ENCODE measurements around the gene WHRN.
A peak's percentile ranks its signal among the peaks of the same experiment; 100 is the strongest.

Gene WHRN

GRCh38 chr9:114470581-114470980, 34.7 kb downstream of the WHRN start:
- DNase-seq: no peak

- no peak for DNase-seq
These were observed 35.2 kb downstream of the WHRN start for GRCh38 chr9:114470121-114470520.

DNA sequence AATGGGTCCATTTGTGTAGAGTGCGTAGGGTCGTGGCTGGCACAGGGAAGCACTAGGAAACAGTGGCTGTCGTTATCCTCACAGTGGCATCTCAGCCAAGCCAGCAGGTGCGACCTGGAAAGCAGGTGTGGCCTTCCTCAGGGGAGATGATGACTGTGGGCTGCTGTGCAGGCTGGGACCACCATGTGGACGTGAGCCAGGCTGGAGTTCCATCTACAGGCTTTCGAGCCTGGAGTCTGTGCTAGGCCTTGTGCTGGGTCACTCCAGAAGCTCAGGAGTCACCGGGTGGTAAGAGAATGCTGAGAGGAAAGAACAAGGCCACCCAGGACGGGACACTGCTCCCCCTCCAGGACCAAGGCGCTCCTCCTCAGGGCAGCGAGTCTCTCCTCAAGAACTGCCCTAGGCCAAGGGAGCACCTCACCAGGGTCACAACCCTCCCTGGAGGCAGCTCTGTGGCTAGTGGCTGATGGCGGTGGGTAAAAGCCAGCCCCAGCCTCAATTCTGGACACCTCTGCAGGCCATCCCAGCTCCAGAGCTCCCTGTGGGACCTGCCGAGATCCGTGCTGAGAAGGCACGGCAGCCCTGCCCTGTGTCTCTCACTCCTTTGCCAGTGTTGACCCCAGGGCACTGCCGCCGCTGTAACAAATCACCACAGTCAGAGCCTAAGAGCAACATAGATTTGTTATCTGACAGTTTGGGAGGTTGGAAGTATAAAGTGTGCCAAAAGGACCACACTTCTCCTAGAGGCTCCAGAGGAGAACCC, 36.0 kb downstream of the WHRN start:
- DNase-seq: no peak

- no peak for DNase-seq
These were observed 37.4 kb downstream of the WHRN start for GRCh38 chr9:114467910-114468309.

DNA sequence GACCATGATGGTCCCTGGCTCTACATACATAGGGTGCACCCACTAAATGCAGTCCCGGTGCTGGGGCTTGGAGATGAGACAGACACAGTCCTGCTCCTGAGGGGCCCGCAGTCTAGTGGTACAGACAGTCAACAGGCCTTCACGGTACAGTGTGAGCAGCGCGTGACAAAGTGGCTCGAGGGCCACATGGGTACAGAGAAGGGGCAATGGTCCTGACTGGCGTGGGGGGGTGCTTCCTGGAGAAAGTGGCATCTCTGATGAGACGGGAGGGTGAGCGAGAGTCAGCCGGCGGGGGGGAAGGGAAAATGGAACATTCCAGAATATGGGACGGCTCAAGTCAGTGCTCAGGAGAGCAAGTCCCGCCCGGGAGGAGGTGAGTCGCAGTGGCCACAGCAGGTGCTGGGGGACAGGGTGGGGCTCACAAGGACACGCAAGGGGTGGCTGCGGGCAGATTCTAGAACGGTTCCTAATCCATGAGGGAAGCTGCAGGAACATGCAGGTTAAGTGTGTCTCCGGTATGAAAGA, 38.0 kb downstream of the WHRN start:
- no peak for DNase-seq

- DNase-seq: peak in 1 of 2 donors; percentile 34
These were observed 39.1 kb downstream of the WHRN start for GRCh38 chr9:114465906-114466900.

GRCh38 chr9:114465417-114465816, 39.9 kb downstream of the WHRN start:
- no peak for DNase-seq

- no peak for DNase-seq
These were observed 40.8 kb downstream of the WHRN start for GRCh38 chr9:114464281-114465051.

GRCh38 chr9:114462791-114463190, 42.5 kb downstream of the WHRN start:
- no peak for DNase-seq

- no peak for DNase-seq
These were observed 43.8 kb downstream of the WHRN start for GRCh38 chr9:114461468-114461867.

DNA sequence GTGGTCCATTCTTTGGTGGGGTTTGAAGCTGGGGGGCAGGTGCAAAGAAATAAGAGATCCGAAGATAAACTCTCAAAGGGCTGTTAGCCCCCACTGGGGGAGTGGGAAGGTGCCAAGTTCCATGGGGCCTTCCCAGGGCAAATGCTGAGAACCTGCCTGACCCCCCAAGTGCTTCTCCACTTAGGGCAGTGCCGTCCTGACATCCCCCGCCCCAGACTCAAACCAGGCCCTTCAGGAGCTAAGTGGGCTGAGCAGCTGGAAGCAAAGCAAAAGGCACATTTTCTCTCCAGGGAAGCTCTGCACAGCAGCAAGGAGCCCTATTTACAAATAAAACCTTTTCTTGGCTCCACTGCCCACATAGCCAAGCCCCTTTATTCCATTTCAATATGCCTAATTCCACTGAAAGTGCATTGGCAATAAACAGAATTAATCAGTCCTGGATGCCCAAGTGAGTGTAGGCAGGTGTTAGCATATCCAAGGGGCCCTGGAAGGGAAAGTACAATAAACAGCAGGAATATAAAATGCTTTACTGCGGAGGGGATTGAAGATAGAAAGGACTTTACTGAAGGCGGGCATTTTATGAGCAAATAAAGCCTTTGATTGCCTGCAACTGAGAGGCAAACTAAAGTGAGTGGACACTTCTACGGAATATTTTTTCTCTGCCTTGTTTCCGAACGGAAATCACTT, 44.6 kb downstream of the WHRN start:
- DNase-seq: no peak

DNA sequence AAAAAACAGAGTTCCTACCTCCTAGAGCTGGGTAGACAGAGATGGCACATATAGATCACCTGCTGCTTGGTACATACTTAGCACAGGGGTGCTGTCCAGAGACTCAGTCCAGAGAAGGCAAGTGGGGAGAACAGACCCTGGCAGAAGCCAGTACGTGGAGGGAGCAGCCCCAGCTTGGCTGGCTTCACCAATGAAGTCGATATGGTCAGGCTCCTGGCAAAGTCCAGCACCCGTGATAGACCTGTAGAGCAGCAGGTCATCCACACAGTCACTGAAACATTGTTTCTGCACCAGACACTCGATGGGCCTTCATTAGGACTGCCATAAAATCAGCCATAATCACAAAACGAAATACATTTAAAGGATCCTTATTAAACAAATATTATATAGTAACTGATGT, 45.8 kb downstream of the WHRN start:
- no peak for DNase-seq

DNA sequence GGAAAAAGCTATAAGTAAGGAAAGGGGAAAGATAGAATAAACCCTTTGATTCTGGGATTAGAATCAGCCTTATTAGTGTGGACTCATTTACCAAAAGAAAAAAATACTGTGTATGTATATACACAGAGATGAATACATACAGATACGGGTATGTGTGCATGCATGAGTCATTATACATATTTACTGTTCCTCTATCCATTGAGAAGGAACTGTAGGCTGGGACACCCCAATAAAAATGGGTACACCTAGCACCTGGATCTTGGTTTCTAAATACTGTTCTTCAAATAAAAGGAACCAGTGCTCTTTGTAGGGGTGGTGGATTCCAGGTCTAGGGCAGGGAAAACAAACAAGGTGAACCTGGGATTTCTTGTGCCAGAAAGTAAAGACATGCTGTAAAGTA, 48.3 kb downstream of the WHRN start:
- DNase-seq: no peak

DNA sequence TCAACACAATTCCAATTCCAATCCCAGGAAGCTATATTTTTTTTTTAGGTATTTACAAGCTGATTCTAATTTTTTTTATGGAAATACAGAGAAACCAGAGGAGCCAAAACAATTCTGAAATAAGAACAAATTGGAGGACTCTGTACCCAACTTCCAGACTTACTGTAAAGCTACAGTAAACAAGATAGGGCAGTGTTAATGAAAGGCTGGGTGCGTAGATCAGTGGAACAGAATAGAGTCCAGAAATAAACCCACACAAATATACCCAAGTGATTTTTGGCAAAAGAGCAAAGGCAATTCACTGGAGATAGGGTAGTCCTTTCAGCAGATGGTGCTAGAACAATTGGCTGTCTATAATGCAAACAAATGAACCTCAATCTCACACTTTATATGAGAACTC, 50.6 kb downstream of the WHRN start:
- DNase-seq: no peak

DNA sequence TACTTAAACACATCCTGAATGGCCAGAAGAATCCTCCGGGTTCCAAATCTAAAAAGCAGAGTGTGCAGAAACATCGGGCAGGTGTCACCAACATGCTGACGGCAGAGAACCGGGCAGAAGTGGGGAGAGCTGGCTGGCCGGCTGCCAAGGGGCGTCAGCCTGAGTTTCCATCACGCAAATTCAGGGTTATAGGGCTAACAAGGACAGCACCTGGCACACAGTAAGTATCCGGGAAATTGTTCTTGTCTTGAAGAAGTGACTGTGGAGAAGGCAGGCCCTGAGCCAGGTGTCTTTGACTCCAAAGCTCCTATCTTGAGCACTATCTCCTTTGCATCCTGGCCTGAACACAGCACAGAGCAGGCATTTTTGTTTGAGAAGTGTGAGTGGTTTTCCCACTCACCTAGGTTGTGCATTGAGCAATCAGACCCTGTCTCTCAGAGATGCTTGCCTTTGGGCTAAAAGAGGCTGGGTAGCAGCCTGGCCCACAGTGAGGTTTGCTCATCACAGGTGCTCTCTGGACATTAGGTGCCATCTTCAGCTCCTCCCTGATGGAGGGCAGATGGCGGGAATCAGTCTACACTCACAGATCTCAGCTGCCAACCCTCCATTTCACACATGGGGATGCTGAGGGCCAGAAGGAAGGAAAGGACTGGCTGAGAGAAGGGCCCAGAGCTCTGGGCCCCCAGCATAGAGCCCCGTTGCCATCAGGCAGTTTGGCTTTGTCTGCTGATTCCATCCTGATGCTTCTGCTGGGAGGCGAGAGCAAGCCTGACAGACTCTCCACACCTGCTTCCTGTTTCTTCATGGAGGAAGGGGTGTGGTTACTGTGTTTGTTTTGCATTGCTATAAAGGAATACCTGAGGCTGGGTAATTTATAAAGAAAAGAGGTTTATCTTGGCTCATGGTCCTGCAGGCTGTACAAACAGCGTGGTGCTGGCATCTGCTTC, 52.8 kb downstream of the WHRN start:
- DNase-seq: no peak

GRCh38 chr9:114451707-114452031, 53.6 kb downstream of the WHRN start:
- DNase-seq: no peak

DNA sequence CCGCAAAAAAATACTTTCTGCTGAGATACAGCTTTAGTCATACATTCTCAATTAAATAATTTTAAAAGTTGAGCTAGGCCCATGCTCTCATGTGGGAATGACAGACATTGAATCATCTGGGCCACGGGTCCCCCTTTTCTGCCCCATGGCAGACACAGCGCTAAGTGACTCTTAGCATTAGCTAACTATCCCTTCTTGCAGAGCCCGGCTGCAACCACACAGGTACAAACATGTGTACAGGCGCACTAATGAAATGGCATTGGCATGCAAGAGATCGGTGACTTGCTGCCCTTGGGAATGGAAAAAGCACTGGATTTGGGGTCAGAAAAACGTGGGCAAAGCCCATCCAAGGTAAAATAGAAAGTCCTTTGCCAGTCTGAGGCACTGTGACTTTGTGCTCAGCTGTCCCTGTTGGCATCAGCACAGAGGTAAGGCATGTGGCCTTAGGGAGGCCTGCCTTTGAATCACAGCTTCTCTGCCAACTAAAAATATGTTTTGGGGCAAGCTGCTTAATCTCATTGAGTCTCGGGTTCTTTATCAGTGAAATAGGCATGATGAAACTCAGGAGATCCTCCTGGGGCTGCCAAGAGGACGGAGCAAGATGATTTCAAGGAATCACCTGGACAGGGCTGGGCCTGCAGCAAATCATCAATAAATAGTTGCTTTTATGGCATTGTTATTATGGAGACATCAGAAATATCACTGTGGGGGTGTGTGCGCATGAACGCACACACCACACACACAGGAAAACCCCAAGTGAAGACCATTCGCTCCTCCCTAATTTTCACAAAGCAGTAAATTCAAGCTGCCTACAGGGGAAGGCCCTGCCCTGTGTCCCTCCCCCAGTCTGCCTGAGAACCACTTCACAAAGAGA, 54.2 kb downstream of the WHRN start:
- no peak for DNase-seq

- no peak for DNase-seq
These were observed 55.1 kb downstream of the WHRN start for GRCh38 chr9:114450181-114450580.

- no peak for DNase-seq
These were observed 56.0 kb downstream of the WHRN start for GRCh38 chr9:114449236-114449635.

- no peak for DNase-seq
These were observed 56.6 kb downstream of the WHRN start for GRCh38 chr9:114448706-114449105.
